ENCODE results near the gene PON1.

PON1 gene

GRCh38 chr7:95318501-95319100 is 5.7 kb downstream of the PON1 start:
- TF ChIP-seq CTCF (IDR thresholded peaks at IDR 0.05; ENCODE audit: extremely low read depth, missing control alignments) = no peak
- DNase-seq (ENCODE audit: low spot score) = no peak

- no peak for DNase-seq (ENCODE audit: low spot score)
- TF ChIP-seq CTCF (IDR thresholded peaks at IDR 0.05; ENCODE audit: extremely low read depth, missing control alignments) = no peak
These were observed 6.4 kb downstream of the PON1 start for GRCh38 chr7:95317966-95318365.

- TF ChIP-seq CTCF (IDR thresholded peaks at IDR 0.05; ENCODE audit: extremely low read depth, missing control alignments) = no peak
- DNase-seq (ENCODE audit: low spot score) = no peak
These were observed 6.8 kb downstream of the PON1 start for GRCh38 chr7:95317546-95317945.

GRCh38 chr7:95316588-95316987 is 7.7 kb downstream of the PON1 start:
- TF ChIP-seq CTCF (IDR thresholded peaks at IDR 0.05; ENCODE audit: extremely low read depth, missing control alignments) = no peak
- DNase-seq (ENCODE audit: low spot score) = peak; percentile 33

- no peak for TF ChIP-seq CTCF (IDR thresholded peaks at IDR 0.05; ENCODE audit: extremely low read depth, missing control alignments)
- DNase-seq (ENCODE audit: low spot score) = no peak
These were observed 11.8 kb downstream of the PON1 start for GRCh38 chr7:95312561-95312960.

GRCh38 chr7:95311389-95311788 is 12.9 kb downstream of the PON1 start:
- DNase-seq (ENCODE audit: low spot score) = no peak
- TF ChIP-seq CTCF (IDR thresholded peaks at IDR 0.05; ENCODE audit: extremely low read depth, missing control alignments) = no peak

GRCh38 chr7:95309951-95310350 is 14.4 kb downstream of the PON1 start:
- no peak for TF ChIP-seq CTCF (IDR thresholded peaks at IDR 0.05; ENCODE audit: extremely low read depth, missing control alignments)

More at GRCh38 chr7:95309951-95310350, 14.4 kb downstream of the PON1 start:
- DNase-seq (ENCODE audit: low spot score) = no peak

All from GM20000 (cell line).